Measurements from ENCODE around the gene TCP11L2.

DNA sequence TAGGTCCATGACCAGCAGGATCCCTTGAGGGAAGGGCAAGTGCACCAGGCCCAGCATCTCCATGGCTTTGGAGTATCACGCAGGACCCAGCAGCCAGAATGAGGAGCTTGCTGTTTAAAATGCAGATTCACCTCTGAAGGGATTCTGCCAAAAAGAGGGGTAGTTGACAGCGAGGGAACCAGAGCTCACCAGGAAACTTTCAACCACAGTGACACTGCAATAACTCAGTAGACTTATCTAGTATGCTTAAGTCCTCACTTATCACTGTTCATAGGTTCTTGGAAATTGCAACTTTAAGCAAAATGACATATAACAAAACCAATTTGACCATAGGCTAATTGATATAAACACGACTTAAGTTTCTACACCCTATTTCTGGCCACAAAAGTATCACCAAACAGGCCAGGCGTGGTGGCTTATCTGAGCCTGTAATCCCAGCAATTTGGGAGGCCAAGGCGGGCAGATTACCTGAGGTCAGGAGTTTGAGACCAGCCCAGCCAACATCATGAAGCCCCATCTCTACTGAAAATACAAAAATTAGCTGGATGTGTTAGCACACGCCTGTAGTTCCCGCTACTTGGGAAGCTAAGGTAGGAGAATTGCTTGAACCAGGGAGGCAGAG, 33.3 kb upstream of the TCP11L2 start:
- TF ChIP-seq, protein P1, sequence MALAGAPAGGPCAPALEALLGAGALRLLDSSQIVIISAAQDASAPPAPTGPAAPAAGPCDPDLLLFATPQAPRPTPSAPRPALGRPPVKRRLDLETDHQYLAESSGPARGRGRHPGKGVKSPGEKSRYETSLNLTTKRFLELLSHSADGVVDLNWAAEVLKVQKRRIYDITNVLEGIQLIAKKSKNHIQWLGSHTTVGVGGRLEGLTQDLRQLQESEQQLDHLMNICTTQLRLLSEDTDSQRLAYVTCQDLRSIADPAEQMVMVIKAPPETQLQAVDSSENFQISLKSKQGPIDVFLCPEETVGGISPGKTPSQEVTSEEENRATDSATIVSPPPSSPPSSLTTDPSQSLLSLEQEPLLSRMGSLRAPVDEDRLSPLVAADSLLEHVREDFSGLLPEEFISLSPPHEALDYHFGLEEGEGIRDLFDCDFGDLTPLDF (CRISPR knock-in tag; IDR thresholded peaks at IDR 0.05): no peak
- no peak for TF ChIP-seq ZNF331 (CRISPR knock-in tag; IDR thresholded peaks at IDR 0.05)
- TF ChIP-seq RBFOX2 (IDR thresholded peaks at IDR 0.05; ENCODE audit: low read depth, low read length): no peak
- TF ChIP-seq SPEN (CRISPR knock-in tag; IDR thresholded peaks at IDR 0.05; ENCODE audit: low read depth): no peak
- TF ChIP-seq, protein P2, sequence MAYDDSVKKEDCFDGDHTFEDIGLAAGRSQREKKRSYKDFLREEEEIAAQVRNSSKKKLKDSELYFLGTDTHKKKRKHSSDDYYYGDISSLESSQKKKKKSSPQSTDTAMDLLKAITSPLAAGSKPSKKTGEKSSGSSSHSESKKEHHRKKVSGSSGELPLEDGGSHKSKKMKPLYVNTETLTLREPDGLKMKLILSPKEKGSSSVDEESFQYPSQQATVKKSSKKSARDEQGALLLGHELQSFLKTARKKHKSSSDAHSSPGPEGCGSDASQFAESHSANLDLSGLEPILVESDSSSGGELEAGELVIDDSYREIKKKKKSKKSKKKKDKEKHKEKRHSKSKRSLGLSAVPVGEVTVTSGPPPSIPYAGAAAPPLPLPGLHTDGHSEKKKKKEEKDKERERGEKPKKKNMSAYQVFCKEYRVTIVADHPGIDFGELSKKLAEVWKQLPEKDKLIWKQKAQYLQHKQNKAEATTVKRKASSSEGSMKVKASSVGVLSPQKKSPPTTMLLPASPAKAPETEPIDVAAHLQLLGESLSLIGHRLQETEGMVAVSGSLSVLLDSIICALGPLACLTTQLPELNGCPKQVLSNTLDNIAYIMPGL (CRISPR knock-in tag; IDR thresholded peaks at IDR 0.05; ENCODE audit: borderline replicate concordance in 1 of 2, low read depth in 1 of 2): no peak
- TF ChIP-seq, protein P3, sequence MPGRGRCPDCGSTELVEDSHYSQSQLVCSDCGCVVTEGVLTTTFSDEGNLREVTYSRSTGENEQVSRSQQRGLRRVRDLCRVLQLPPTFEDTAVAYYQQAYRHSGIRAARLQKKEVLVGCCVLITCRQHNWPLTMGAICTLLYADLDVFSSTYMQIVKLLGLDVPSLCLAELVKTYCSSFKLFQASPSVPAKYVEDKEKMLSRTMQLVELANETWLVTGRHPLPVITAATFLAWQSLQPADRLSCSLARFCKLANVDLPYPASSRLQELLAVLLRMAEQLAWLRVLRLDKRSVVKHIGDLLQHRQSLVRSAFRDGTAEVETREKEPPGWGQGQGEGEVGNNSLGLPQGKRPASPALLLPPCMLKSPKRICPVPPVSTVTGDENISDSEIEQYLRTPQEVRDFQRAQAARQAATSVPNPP (CRISPR knock-in tag; IDR thresholded peaks at IDR 0.05): no peak
- TF ChIP-seq MAFK (conservative IDR thresholded peaks at IDR 0.05 in 1 of 2, IDR thresholded peaks at IDR 0.05 in 1 of 2; ENCODE audit: low read length in 2 of 2): no peak
- no peak for TF ChIP-seq GLI4 (CRISPR knock-in tag; IDR thresholded peaks at IDR 0.05; ENCODE audit: borderline replicate concordance)
- TF ChIP-seq, protein P4, sequence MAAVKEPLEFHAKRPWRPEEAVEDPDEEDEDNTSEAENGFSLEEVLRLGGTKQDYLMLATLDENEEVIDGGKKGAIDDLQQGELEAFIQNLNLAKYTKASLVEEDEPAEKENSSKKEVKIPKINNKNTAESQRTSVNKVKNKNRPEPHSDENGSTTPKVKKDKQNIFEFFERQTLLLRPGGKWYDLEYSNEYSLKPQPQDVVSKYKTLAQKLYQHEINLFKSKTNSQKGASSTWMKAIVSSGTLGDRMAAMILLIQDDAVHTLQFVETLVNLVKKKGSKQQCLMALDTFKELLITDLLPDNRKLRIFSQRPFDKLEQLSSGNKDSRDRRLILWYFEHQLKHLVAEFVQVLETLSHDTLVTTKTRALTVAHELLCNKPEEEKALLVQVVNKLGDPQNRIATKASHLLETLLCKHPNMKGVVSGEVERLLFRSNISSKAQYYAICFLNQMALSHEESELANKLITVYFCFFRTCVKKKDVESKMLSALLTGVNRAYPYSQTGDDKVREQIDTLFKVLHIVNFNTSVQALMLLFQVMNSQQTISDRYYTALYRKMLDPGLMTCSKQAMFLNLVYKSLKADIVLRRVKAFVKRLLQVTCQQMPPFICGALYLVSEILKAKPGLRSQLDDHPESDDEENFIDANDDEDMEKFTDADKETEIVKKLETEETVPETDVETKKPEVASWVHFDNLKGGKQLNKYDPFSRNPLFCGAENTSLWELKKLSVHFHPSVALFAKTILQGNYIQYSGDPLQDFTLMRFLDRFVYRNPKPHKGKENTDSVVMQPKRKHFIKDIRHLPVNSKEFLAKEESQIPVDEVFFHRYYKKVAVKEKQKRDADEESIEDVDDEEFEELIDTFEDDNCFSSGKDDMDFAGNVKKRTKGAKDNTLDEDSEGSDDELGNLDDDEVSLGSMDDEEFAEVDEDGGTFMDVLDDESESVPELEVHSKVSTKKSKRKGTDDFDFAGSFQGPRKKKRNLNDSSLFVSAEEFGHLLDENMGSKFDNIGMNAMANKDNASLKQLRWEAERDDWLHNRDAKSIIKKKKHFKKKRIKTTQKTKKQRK (IDR thresholded peaks at IDR 0.05; ENCODE audit: low read length): no peak
- TF ChIP-seq, protein P5, sequence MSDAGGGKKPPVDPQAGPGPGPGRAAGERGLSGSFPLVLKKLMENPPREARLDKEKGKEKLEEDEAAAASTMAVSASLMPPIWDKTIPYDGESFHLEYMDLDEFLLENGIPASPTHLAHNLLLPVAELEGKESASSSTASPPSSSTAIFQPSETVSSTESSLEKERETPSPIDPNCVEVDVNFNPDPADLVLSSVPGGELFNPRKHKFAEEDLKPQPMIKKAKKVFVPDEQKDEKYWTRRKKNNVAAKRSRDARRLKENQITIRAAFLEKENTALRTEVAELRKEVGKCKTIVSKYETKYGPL (CRISPR knock-in tag; IDR thresholded peaks at IDR 0.05): no peak
- TF ChIP-seq, protein P6, sequence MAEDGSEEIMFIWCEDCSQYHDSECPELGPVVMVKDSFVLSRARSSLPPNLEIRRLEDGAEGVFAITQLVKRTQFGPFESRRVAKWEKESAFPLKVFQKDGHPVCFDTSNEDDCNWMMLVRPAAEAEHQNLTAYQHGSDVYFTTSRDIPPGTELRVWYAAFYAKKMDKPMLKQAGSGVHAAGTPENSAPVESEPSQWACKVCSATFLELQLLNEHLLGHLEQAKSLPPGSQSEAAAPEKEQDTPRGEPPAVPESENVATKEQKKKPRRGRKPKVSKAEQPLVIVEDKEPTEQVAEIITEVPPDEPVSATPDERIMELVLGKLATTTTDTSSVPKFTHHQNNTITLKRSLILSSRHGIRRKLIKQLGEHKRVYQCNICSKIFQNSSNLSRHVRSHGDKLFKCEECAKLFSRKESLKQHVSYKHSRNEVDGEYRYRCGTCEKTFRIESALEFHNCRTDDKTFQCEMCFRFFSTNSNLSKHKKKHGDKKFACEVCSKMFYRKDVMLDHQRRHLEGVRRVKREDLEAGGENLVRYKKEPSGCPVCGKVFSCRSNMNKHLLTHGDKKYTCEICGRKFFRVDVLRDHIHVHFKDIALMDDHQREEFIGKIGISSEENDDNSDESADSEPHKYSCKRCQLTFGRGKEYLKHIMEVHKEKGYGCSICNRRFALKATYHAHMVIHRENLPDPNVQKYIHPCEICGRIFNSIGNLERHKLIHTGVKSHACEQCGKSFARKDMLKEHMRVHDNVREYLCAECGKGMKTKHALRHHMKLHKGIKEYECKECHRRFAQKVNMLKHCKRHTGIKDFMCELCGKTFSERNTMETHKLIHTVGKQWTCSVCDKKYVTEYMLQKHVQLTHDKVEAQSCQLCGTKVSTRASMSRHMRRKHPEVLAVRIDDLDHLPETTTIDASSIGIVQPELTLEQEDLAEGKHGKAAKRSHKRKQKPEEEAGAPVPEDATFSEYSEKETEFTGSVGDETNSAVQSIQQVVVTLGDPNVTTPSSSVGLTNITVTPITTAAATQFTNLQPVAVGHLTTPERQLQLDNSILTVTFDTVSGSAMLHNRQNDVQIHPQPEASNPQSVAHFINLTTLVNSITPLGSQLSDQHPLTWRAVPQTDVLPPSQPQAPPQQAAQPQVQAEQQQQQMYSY (CRISPR knock-in tag; IDR thresholded peaks at IDR 0.05): no peak
- no peak for TF ChIP-seq ZNF768 (CRISPR knock-in tag; IDR thresholded peaks at IDR 0.05)
